ENCODE data around the gene CASS4. TPM values are rescaled to one million over a fixed set of nuclear protein-coding genes. Genes with fewer than 3 reads are reported as not detected.

CASS4 gene
- total RNA-seq, 1 experiment from 2014 or later: 0.64 TPM

DNA sequence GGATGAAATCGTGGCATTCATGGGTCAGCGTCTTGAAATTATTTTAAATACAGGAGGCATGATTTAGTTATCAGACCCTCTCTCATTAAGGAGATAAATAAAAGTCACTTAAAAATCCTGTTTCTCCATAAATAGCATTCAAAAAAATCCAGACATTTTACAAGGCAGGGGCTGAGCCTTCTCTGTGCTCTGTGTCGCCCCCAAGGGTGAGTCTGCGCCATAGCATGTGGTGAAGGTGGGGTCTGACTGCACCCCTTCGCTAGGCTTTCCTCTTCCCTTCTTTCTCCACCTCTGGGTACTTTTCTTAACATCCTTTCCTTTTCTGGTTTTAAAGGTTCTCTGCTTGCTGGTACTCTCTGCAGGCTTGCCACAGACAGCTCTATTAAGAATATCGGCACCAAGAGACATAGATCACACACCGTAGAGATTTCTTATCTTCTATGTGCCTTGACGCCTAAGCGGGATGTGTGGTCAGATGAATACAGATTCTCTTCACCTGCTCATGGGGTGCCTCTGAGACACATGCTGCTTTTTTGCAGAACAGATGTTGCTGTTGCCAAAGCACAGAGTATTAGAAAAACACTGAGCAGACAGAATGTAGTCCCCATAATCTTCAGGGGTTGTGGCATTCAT is 92.4 kb downstream of the CASS4 start:
- Histone ChIP-seq H3K9me3 (no peaks in the 10 kb centered on the region), H3K4me3 (ENCODE audit: low read depth, low read length) (no peak overlapping the region), H3K27me3 (replicated peaks; ENCODE audit: control insufficient read depth, insufficient read depth, low read length) (no peaks in the 10 kb centered on the region), H3K4me1 (no peaks in the 10 kb centered on the region), H3K36me3 (ENCODE audit: control insufficient read depth, insufficient read depth, low read length) (no peaks in the 10 kb centered on the region)
- POLR2A ChIA-PET: no interaction called here
- TF ChIP-seq, protein P1, sequence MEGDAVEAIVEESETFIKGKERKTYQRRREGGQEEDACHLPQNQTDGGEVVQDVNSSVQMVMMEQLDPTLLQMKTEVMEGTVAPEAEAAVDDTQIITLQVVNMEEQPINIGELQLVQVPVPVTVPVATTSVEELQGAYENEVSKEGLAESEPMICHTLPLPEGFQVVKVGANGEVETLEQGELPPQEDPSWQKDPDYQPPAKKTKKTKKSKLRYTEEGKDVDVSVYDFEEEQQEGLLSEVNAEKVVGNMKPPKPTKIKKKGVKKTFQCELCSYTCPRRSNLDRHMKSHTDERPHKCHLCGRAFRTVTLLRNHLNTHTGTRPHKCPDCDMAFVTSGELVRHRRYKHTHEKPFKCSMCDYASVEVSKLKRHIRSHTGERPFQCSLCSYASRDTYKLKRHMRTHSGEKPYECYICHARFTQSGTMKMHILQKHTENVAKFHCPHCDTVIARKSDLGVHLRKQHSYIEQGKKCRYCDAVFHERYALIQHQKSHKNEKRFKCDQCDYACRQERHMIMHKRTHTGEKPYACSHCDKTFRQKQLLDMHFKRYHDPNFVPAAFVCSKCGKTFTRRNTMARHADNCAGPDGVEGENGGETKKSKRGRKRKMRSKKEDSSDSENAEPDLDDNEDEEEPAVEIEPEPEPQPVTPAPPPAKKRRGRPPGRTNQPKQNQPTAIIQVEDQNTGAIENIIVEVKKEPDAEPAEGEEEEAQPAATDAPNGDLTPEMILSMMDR (IDR thresholded peaks at IDR 0.05; ENCODE audit: insufficient read depth in 1 of 2, low read depth in 1 of 2, low read length in 1 of 2, severe bottlenecking in 1 of 2, unreplicated experiment in 1 of 2): peak; percentile 61 to 86
- Mint-ChIP-seq H3K27ac (ENCODE audit: unreplicated experiment) (no peak overlapping the region), H3K9me3 (ENCODE audit: unreplicated experiment) (no peaks in the 10 kb centered on the region), H3K27me3 (ENCODE audit: insufficient read depth, unreplicated experiment) (no peaks in the 10 kb centered on the region), H3K36me3 (ENCODE audit: insufficient read depth, unreplicated experiment) (peaks cover 32% of the 10 kb centered on the region), H3K4me3 (ENCODE audit: unreplicated experiment) (no peak overlapping the region), H3K4me1 (ENCODE audit: low read depth, unreplicated experiment) (no peaks in the 10 kb centered on the region)
- peak in 1 of 2 experiments; percentile 46 for DNase-seq
- BruUV-seq (replicated peaks): no TSS peak
- intact Hi-C loops (cut with micrococcal nuclease; ENCODE audit: unreplicated experiment): no loop called here
- CTCF ChIA-PET: interaction anchor here (0.6 kb wide), 1 partner anchor 269 kb away, joined by 3 read pairs; no protein-coding TSS in a partner anchor

DNA sequence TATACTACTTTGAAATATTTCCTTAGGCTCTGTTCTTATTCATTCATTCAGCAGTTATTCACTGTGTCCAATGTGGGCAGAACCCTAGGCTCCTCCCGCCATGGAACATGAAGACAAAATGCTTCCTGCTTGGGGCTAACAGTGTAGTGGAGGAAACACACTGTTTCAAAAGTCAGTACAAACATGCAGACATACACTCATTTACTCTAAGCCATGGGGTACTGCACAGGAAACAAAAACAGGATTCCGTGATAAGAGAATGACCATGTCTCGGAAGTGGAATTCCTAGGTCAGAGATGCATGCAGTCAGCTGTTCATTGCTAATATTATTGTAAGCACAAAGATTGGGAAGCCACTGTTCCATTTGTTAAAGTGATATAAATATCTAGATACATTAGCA is 94.0 kb downstream of the CASS4 start:
- Histone ChIP-seq H3K36me3 (ENCODE audit: control insufficient read depth, insufficient read depth, low read length) (no peaks in the 10 kb centered on the region), H3K9me3 (no peaks in the 10 kb centered on the region), H3K4me3 (ENCODE audit: low read depth, low read length) (no peak overlapping the region), H3K27me3 (replicated peaks; ENCODE audit: control insufficient read depth, insufficient read depth, low read length) (no peaks in the 10 kb centered on the region), H3K4me1 (no peaks in the 10 kb centered on the region)
- intact Hi-C loops (cut with micrococcal nuclease; ENCODE audit: unreplicated experiment): no loop called here
- Mint-ChIP-seq H3K4me3 (ENCODE audit: unreplicated experiment) (no peak overlapping the region), H3K36me3 (ENCODE audit: insufficient read depth, unreplicated experiment) (peaks cover 25% of the 10 kb centered on the region), H3K27me3 (ENCODE audit: insufficient read depth, unreplicated experiment) (no peaks in the 10 kb centered on the region), H3K4me1 (ENCODE audit: low read depth, unreplicated experiment) (no peaks in the 10 kb centered on the region), H3K9me3 (ENCODE audit: unreplicated experiment) (no peaks in the 10 kb centered on the region), H3K27ac (ENCODE audit: unreplicated experiment) (no peak overlapping the region)
- BruUV-seq (replicated peaks): no TSS peak
- TF ChIP-seq, protein P1 (IDR thresholded peaks at IDR 0.05; ENCODE audit: insufficient read depth in 1 of 2, low read depth in 1 of 2, low read length in 1 of 2, severe bottlenecking in 1 of 2, unreplicated experiment in 1 of 2): no peak
- no peak for DNase-seq
- POLR2A ChIA-PET: no interaction called here
- CTCF ChIA-PET: no interaction called here

Other genes with a start within 250 kb of the CASS4 start
- not detected in 2 replicates for gene MC3R, start 163.5 kb upstream of the CASS4 start, total RNA-seq (2022)
- gene FAM210B, start 53.3 kb upstream of the CASS4 start, total RNA-seq (2022): 20.5 and 21.1 TPM in 2 replicates
- 216 and 233 TPM in 2 replicates for gene AURKA, start 20.0 kb upstream of the CASS4 start, total RNA-seq (2022)
- gene CSTF1, start 19.6 kb upstream of the CASS4 start, total RNA-seq (2022): 97.0 and 101 TPM in 2 replicates
- gene RTF2, start 56.4 kb downstream of the CASS4 start, total RNA-seq (2022): 146 and 157 TPM in 2 replicates
- gene FAM209A, start 112.5 kb downstream of the CASS4 start, total RNA-seq (2022): 0.57 and 1.2 TPM in 2 replicates
- gene FAM209B, start 121.0 kb downstream of the CASS4 start, total RNA-seq (2022): not detected in 2 replicates
- 25.3 and 27.9 TPM in 2 replicates for gene TFAP2C, start 217.0 kb downstream of the CASS4 start, total RNA-seq (2022)